ENCODE measurements around the gene PUM1. TPM values are rescaled to one million over a fixed set of nuclear protein-coding genes. Genes with fewer than 3 reads are reported as not detected.
"Not testable (repeated sequence)": the region's sequence is repeated elsewhere in the genome, so short reads cannot be mapped to it uniquely, and the experiment has no call there.

The PUM1 gene
- polyA plus RNA-seq, 1 donor = 56.6 TPM

GRCh38 chr1:30998171-30998570 is 67.3 kb downstream of the PUM1 start:
- no peak for DNase-seq (ENCODE audit: low read depth)

GRCh38 chr1:30997463-30998057 is 68.0 kb downstream of the PUM1 start:
- no peak for DNase-seq (ENCODE audit: low read depth)

GRCh38 chr1:30995990-30996612 is 69.4 kb downstream of the PUM1 start:
- no peak for DNase-seq (ENCODE audit: low read depth)

- DNase-seq (ENCODE audit: low read depth) = no peak
Measured at GRCh38 chr1:30991862-30992606, 73.5 kb downstream of the PUM1 start.

- DNase-seq (ENCODE audit: low read depth) = no peak
Measured at GRCh38 chr1:30990591-30990990, 74.9 kb downstream of the PUM1 start.

- DNase-seq (ENCODE audit: low read depth) = no peak
Measured at GRCh38 chr1:30988045-30988444, 77.5 kb downstream of the PUM1 start.

GRCh38 chr1:30986755-30987154 is 78.8 kb downstream of the PUM1 start:
- no peak for DNase-seq (ENCODE audit: low read depth)

- no peak for DNase-seq (ENCODE audit: low read depth)
Measured at GRCh38 chr1:30984991-30985503, 80.5 kb downstream of the PUM1 start.

GRCh38 chr1:30984165-30984889 is 81.2 kb downstream of the PUM1 start:
- no peak for DNase-seq (ENCODE audit: low read depth)

GRCh38 chr1:30982937-30983336 is 82.6 kb downstream of the PUM1 start:
- DNase-seq (ENCODE audit: low read depth) = no peak

- no peak for DNase-seq (ENCODE audit: low read depth)
Measured at GRCh38 chr1:30982431-30982830, 83.1 kb downstream of the PUM1 start.

- DNase-seq (ENCODE audit: low read depth) = no peak
Measured at GRCh38 chr1:30981172-30981571, 84.3 kb downstream of the PUM1 start.

GRCh38 chr1:30977511-30977910 is 88.0 kb downstream of the PUM1 start:
- DNase-seq (ENCODE audit: low read depth) = no peak

- no peak for DNase-seq (ENCODE audit: low read depth)
Measured at GRCh38 chr1:30977105-30977504, 88.4 kb downstream of the PUM1 start.

- DNase-seq (ENCODE audit: low read depth) = no peak
Measured at GRCh38 chr1:30976143-30976542, 89.4 kb downstream of the PUM1 start.

- DNase-seq (ENCODE audit: low read depth) = no peak
Measured at GRCh38 chr1:30975217-30975616, 90.3 kb downstream of the PUM1 start.

- no peak for DNase-seq (ENCODE audit: low read depth)
Measured at GRCh38 chr1:30974536-30974935, 91.0 kb downstream of the PUM1 start.

GRCh38 chr1:30972349-30972748 is 93.2 kb downstream of the PUM1 start:
- not testable (repeated sequence) for DNase-seq (ENCODE audit: low read depth)

GRCh38 chr1:30971496-30971895 is 94.0 kb downstream of the PUM1 start:
- no peak for DNase-seq (ENCODE audit: low read depth)

- DNase-seq (ENCODE audit: low read depth) = no peak
Measured at GRCh38 chr1:30969903-30970302, 95.6 kb downstream of the PUM1 start.

GRCh38 chr1:30968220-30968971 is 97.1 kb downstream of the PUM1 start:
- no peak for DNase-seq (ENCODE audit: low read depth)

Measured in forelimb muscle (tissue), 1 donor.